PFSK-1 (cell line): ENCODE measurements around the gene NDUFA8.

Experiments used
- POLR2AphosphoS5 ChIP-seq: IDR thresholded peaks from 2 replicates; pipeline ENCODE4 v1.6.1; 2012; ENCODE audit warnings: low read depth, mild to moderate bottlenecking, control low read depth, low read length, moderate library complexity
- TAF1 ChIP-seq: IDR thresholded peaks from 2 replicates; pipeline ENCODE4 v1.6.1; 2012; ENCODE audit warnings: low read length, control low read depth, borderline replicate concordance; ENCODE audit not compliant: insufficient read depth

- TF ChIP-seq POLR2AphosphoS5 (no peak), TAF1 (no peak)
Observed at GRCh38 chr9:122191584-122191983, 32.0 kb upstream of the NDUFA8 start.
